Cardiac muscle cell (in vitro differentiated cells and primary cell): ENCODE measurements around the gene RTL10. TPM values are rescaled to one million over a fixed set of nuclear protein-coding genes. Genes with fewer than 3 reads are reported as not detected.
"Not testable (repeated sequence)": the region's sequence is repeated elsewhere in the genome, so short reads cannot be mapped to it uniquely, and the experiment has no call there.

ENCODE experiments used
- DNase-seq, 2 donors: peaks; one replicate each; pipeline versions ENCODE4 v3.0.0 to v3.0.0-alpha.2; 2010 to 2017; ENCODE audit warnings: low read depth in 1 of 2, low spot score in 1 of 2
- H3K27ac ChIP-seq: fragments of 200-600 bp; sonication (generic); 2 replicates; pipeline ENCODE4 v1.5.1; 2016
- H3K27me3 ChIP-seq: fragments of 200-600 bp; sonication (generic); 2 replicates; pipeline ENCODE4 v1.6.0; 2016; ENCODE audit warnings: control low read depth
- H3K36me3 ChIP-seq: fragments of 200-600 bp; sonication (generic); 2 replicates; pipeline ENCODE4 v1.5.1; 2016; ENCODE audit warnings: control low read depth
- H3K4me1 ChIP-seq: fragments of 200-600 bp; sonication (generic); 2 replicates; pipeline ENCODE4 v1.8.1; 2017; ENCODE audit warnings: low read depth, mild to moderate bottlenecking, mixed run types
- H3K4me3 ChIP-seq: fragments of 200-600 bp; sonication (generic); 2 replicates; pipeline ENCODE4 v1.5.1; 2016; ENCODE audit warnings: mild to moderate bottlenecking
- H3K9me3 ChIP-seq: fragments of 200-600 bp; sonication (generic); 2 replicates; pipeline ENCODE4 v1.5.1; 2017; ENCODE audit warnings: low read depth, mild to moderate bottlenecking, control low read depth
- polyA plus RNA-seq: library from polyadenylated mRNA; unstranded; fragments of >200 nt; fragmentation: Nextera tagmentation; extraction: Ambion mirVana; gene quantifications from 2 replicates; pipeline ENCODE4 v1.2.1, GENCODE V29; 2016
- total RNA-seq: library from RNA; depleted of rRNA; stranded (reverse); fragments of >200 nt; gene quantifications from 2 replicates; pipeline ENCODE4 v1.2.3, GENCODE V29; 2016
- TF ChIP-seq, protein P1 (sequence below): IDR thresholded peaks from 2 replicates; pipeline ENCODE4 v1.5.1; 2012; ENCODE audit warnings: low read depth, mild to moderate bottlenecking, low read length

The RTL10 gene
- total and polyA plus RNA-seq, 2 experiments from 2014 or later: 11.9 to 20.9 TPM

DNA sequence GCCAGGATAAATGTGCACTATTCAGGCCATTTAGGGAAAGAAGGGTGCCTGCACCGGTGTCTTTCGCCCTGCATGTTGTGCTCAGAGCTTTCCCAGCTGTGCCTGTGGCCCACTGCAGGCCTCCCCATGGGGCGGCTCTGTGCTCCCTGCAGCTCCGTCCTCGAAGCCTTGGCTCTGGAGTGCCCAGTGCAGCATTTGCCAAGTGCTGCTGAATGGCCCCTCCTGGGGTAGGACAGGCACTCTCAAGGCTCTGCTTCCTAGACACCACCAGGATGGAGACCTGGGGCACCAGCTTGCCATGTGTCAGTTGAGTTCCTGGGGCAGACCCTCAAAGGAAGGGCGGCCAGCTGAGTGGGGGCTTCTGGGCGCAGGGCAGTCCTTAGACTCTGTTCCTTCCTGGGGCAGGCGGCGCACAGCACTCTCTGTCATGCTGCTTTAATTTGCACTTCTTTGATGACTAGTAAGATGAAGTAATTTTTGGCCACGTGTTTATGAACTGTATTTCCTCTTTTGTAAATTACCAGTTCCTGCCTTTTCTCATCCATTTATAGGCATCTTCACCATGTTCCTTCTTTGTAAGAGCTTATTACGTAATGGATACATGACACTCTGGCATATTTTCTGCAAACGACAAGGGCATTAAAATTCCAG, 32.1 kb upstream of the RTL10 start:
- peaks cover 7% of the 10 kb centered on the region for H3K4me1 ChIP-seq
- TF ChIP-seq, protein P1, sequence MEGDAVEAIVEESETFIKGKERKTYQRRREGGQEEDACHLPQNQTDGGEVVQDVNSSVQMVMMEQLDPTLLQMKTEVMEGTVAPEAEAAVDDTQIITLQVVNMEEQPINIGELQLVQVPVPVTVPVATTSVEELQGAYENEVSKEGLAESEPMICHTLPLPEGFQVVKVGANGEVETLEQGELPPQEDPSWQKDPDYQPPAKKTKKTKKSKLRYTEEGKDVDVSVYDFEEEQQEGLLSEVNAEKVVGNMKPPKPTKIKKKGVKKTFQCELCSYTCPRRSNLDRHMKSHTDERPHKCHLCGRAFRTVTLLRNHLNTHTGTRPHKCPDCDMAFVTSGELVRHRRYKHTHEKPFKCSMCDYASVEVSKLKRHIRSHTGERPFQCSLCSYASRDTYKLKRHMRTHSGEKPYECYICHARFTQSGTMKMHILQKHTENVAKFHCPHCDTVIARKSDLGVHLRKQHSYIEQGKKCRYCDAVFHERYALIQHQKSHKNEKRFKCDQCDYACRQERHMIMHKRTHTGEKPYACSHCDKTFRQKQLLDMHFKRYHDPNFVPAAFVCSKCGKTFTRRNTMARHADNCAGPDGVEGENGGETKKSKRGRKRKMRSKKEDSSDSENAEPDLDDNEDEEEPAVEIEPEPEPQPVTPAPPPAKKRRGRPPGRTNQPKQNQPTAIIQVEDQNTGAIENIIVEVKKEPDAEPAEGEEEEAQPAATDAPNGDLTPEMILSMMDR: no peak
- DNase-seq: peak in 1 of 2 donors; percentile 70

DNA sequence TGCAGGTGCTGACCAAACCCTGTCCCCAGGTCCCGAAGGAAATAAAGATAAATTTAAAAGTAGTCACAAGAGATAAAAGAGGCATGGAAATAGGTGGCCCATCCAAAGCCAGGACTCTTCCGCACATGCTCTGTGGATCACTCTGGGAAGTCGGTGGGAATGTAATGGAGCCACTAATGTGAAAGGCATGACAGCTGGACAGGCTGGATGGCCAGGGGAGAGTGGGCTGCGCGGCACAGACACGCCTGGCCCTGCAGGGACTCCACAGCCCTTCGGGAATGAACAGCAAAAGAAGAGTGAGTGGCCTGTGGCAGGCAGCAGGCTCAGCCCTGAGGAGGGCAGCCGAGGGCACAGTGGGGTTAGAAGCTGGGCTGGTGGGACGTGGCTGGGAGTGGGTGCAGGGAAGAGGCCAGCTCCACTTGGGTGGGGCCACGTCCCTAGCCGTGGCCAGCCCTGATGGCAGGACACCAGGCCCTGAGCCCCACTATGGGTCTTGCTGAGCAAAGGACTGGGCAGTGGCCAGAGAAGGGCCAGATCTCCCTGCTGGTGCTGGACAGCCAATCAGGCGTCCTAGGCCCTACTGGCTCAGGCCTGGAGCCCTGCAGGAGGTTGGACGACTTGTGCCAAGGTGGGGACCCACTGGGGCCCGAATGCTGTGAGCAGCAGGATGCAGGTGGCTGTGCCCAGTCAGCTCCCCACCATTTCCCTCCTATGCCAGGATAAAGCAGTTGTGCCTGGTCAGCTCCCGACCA, 31.3 kb upstream of the RTL10 start:
- Histone ChIP-seq H3K9me3 (no peaks in the 10 kb centered on the region), H3K4me3 (no peak overlapping the region), H3K27me3 (no peaks in the 10 kb centered on the region), H3K27ac (no peak overlapping the region), H3K4me1 (no peaks in the 10 kb centered on the region), H3K36me3 (no peaks in the 10 kb centered on the region)
- no peak for DNase-seq
- TF ChIP-seq, protein P1: no peak

More for the DNA sequence above, 32.1 kb upstream of the RTL10 start:
- Histone ChIP-seq H3K27me3 (no peaks in the 10 kb centered on the region), H3K4me3 (no peak overlapping the region), H3K9me3 (no peaks in the 10 kb centered on the region), H3K27ac (no peak overlapping the region), H3K36me3 (no peaks in the 10 kb centered on the region)

DNA sequence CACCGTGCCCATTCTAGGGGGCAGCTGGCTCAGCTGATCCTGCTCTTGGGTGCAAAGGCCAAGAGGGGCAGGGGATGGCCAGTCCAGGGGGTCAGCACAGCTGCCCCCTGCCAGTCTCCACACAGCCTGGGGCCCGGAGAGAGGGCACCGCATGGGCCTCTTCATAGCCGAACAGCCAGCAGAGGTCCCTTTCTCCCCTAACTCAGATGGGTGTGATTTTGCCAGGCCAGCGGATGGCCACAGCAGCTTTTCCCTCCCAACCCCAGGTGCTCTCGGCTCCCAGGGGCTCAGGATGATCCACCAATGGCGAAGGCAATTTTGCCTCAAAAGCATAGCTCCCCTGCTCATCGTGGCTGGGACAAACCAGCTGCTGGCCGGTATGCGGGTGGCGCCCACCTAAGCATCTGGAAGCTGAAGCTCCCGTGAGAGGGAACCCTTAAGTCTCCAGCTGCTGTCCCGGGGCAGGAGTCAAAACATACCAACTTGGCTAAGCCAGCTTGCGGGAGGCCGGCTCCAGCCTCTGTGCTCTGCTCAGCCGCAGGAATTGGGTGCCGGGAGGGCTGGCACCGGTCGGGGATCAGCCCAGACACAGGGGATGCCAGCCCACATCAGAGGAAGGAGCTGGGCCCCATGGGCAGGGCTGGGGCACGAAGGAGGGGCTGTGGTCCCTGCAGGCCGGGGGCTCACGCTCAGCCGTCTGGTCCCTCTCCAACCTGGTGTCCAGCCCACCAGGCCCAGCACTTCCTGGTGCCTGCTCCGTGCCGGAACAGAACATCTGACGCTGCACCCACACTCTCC, 30.5 kb upstream of the RTL10 start:
- no peaks in the 10 kb centered on the region for H3K36me3 ChIP-seq
- TF ChIP-seq, protein P1: no peak
- H3K4me1 ChIP-seq: no peaks in the 10 kb centered on the region
- no peak for DNase-seq
- H3K27me3 ChIP-seq: no peaks in the 10 kb centered on the region
- H3K9me3 ChIP-seq: no peaks in the 10 kb centered on the region
- H3K4me3 ChIP-seq: no peak overlapping the region
- no peak overlapping the region for H3K27ac ChIP-seq

DNA sequence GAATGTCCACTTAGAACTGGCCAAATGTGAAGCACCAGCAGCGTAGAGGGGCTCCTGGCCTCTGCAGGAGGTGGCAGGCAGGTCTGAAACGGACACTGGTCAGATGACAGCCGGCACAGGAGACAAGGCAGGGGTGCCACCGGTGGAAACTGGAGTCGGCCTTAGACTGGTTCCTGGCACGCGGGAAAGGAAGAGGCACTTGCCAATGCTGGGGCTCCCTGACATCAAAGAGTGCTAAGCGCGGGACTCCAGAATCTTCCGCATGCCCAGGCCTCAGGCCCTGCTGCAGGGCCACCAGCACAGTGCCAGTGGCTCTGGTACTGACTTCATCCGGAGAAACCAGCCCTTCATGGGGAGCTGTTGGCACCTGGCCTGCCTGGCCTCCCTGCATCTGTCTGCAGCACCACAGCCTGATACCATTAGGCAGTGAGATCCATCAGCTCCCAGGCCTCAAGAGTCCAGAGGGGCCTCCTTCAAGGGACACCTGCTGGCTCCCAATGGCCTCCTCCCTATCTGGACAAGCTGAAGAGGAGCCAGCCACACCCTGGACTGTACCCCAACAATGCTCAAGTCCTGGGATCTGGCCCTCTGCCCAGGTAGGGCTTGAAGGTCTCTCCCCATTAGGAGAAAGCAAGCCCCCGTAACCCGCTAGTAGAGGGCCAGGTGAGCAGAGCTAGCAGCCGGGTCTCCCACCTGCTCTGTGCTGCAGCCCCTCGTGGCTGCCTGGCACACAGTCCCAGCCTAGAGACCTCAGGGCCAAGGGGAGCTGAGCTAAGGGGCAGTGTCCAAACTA, 29.7 kb upstream of the RTL10 start:
- DNase-seq: no peak
- Histone ChIP-seq H3K9me3 (no peaks in the 10 kb centered on the region), H3K27ac (no peak overlapping the region), H3K4me1 (no peaks in the 10 kb centered on the region), H3K27me3 (no peaks in the 10 kb centered on the region), H3K4me3 (no peak overlapping the region), H3K36me3 (no peaks in the 10 kb centered on the region)
- TF ChIP-seq, protein P1: no peak

DNA sequence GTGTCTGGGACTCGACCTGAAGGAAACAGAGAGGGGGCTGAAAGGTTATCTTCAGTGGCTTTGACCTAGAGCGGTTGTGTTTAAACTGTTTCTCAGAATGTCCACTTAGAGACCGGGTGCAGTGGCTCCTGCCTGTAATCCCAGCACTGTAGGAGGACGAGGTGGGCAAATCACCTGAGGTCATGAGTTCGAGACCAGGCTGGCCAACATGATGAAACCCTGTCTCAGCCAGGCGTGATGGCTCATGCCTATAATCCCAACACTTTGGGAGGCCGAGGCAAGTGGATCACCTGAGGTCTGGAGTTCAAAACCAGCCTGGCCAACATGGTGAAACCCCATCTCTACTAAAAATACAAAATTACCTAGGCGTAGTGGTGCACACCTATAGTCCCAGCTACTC, 28.8 kb upstream of the RTL10 start:
- not testable (repeated sequence) for H3K4me3 ChIP-seq, H3K27me3 ChIP-seq, H3K4me1 ChIP-seq, H3K9me3 ChIP-seq, H3K36me3 ChIP-seq, H3K27ac ChIP-seq, DNase-seq
